Right kidney (tissue), 1 donor: ENCODE results near the gene GIPC1.
A peak's percentile ranks its signal among the peaks of the same experiment; 100 is the strongest.

Experiments
- DNase-seq: peaks from one replicate; pipeline ENCODE4 v3.0.0-alpha.2; 2016

GIPC1 gene

GRCh38 chr19:14437578-14438140, 58.3 kb downstream of the GIPC1 start:
- DNase-seq, result no peak

DNA sequence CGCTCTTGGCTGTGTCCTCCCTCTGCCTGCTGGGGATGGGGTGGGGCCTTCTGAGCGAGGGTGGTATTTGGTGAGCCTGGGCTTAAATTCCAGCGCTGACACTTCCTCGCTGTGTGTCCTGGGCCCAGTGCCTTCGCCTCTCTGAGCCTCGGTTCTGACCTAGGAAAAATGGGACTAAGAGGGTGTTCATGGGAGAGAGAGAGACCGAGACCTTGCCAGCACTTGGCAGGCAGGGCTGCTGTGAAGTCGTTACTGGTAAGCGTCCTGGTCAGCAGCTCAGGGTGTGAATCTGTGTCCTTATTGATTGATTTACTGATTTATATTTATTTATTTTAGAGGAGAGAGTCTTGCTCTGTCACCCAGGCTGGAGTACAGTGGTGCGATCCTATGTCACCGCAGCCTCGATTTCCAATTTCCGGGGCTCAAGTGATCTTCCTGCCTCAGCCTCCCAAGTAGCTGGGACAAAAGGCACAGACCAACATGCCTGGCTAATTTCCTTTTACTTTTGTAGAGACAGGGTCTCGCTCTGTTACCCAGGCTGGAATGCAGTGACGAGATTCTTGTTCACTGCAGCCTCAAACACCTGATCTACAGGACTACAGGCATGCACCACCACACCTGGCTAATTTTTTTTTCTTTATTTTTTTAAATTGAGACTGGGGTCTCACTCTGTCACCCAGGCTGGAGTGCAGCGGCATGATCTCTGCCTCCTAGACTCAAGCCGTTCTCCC, 60.4 kb downstream of the GIPC1 start:
- peak; percentile 24 for DNase-seq

GRCh38 chr19:14434543-14435319, 61.2 kb downstream of the GIPC1 start:
- peak; percentile 48 for DNase-seq

GRCh38 chr19:14433554-14434501, 62.1 kb downstream of the GIPC1 start:
- DNase-seq, result peak; percentile 78

DNA sequence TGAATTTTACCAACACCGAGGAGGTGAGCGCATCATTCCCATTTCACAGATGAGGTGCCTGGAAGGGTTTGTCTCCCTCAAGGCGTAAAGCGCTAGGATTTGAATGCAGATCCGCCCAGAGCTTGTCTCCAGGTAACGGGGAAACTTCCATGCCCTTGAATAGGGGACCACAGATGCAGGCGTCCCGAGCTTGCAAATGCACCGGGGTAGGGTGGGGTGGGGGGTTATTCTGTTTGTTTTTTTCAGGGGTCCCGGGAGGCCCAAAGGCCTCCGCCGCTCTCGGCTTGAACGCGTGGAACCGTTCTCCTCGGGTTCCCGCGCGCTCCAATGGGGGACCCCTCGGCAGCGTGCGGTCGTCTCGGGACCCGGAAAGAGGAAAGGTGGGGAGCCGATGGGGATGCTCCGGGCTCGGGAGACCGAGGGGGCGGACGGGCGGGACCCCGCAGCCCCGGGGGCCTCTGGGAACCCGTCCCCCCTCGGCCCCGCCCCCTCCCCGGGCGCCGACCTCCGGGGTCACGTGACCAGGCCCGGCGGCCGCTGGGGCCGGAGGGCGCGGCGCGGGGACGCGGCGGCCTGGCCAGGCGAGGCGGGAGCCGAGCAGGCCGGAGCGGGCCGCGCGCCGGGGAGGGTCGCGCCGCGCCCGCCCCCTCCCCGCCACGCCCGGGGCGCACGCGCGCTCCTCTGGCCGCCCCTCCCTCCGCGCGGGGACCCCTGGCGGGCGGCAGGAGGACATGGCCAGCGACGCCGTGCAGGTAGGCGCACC, 63.0 kb downstream of the GIPC1 start, which contains the start of gene PKN1:
TSS of gene PKN1 (plus strand) at position 516 of the 763 bp plus-strand sequence. CDS start at position 732, 216 bp downstream.
- DNase-seq, result peak; percentile 61

GRCh38 chr19:14430712-14431111, 65.2 kb downstream of the GIPC1 start:
- DNase-seq, result no peak

GRCh38 chr19:14428882-14429416, 67.0 kb downstream of the GIPC1 start:
- DNase-seq, result no peak
